ENCODE results near the gene TP53I13.
A peak's percentile ranks its signal among the peaks of the same experiment; 100 is the strongest.

TP53I13 gene

DNA sequence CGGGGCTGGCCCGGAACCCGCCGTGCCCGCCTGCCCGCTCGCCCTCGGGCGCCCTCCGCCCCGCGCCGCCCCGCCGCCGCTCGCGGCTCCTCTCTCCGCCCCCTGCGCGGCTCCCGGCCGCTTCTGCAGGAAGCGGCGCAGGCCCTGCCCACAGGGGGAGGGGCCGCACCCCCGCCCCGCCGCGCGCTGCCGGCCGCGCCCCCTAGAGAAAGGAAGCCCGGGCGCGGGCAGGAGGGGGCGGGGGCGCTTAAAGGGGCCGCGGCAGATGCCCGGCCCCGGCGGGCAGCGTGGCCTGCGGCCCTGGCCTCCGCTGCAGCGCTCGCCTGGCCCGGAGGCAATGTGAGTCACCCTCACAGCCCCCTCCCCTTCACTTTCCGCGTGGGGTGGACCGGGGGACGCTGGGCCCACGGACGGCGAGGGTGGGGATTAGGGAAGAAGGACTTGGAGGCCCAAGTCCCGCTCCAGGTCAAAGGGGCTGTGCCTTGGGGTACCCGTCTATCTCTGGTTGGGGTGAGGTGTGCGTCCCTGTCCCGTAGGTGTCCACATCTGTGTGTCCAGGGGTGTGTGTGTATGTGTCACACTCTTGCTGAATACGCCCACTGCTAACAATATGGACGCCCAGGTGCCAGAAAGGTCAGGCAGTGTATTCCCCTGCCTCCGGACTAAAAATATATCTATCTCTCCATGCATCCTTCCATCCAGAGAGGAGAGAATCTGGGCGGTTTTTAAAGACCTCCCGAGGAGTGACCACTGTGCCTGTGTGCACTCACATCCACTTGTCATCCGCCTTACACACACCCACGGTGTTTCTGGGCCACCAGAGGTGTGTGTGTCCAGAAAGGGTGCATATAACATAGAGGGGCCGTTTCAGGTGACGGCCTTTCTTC lies 21.3 kb downstream of the TP53I13 start, which contains the start of gene GIT1 (continued):
- no peak for TF ChIP-seq ZNF132 (tag by site-specific recombination; IDR thresholded peaks at IDR 0.05; ENCODE audit: borderline replicate concordance)
- TF ChIP-seq GLI2 (tag by site-specific recombination; IDR thresholded peaks at IDR 0.05; ENCODE audit: borderline replicate concordance, low read depth), result no peak
- no peak for TF ChIP-seq SCRT1 (tag by site-specific recombination; IDR thresholded peaks at IDR 0.05; ENCODE audit: borderline replicate concordance)
- TF ChIP-seq ZIC2 (tag by site-specific recombination; IDR thresholded peaks at IDR 0.05), result no peak
- TF ChIP-seq, protein P1, sequence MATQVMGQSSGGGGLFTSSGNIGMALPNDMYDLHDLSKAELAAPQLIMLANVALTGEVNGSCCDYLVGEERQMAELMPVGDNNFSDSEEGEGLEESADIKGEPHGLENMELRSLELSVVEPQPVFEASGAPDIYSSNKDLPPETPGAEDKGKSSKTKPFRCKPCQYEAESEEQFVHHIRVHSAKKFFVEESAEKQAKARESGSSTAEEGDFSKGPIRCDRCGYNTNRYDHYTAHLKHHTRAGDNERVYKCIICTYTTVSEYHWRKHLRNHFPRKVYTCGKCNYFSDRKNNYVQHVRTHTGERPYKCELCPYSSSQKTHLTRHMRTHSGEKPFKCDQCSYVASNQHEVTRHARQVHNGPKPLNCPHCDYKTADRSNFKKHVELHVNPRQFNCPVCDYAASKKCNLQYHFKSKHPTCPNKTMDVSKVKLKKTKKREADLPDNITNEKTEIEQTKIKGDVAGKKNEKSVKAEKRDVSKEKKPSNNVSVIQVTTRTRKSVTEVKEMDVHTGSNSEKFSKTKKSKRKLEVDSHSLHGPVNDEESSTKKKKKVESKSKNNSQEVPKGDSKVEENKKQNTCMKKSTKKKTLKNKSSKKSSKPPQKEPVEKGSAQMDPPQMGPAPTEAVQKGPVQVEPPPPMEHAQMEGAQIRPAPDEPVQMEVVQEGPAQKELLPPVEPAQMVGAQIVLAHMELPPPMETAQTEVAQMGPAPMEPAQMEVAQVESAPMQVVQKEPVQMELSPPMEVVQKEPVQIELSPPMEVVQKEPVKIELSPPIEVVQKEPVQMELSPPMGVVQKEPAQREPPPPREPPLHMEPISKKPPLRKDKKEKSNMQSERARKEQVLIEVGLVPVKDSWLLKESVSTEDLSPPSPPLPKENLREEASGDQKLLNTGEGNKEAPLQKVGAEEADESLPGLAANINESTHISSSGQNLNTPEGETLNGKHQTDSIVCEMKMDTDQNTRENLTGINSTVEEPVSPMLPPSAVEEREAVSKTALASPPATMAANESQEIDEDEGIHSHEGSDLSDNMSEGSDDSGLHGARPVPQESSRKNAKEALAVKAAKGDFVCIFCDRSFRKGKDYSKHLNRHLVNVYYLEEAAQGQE (tag by site-specific recombination; IDR thresholded peaks at IDR 0.05), result no peak; the same call in 1 of the 2 replicates
- TF ChIP-seq ZNF266 (tag by site-specific recombination; IDR thresholded peaks at IDR 0.05; ENCODE audit: low read depth), result no peak
- TF ChIP-seq ZNF596 (tag by site-specific recombination; IDR thresholded peaks at IDR 0.05), result peak; percentile 11; the same call in 1 of the 2 replicates
- TF ChIP-seq, protein P2, sequence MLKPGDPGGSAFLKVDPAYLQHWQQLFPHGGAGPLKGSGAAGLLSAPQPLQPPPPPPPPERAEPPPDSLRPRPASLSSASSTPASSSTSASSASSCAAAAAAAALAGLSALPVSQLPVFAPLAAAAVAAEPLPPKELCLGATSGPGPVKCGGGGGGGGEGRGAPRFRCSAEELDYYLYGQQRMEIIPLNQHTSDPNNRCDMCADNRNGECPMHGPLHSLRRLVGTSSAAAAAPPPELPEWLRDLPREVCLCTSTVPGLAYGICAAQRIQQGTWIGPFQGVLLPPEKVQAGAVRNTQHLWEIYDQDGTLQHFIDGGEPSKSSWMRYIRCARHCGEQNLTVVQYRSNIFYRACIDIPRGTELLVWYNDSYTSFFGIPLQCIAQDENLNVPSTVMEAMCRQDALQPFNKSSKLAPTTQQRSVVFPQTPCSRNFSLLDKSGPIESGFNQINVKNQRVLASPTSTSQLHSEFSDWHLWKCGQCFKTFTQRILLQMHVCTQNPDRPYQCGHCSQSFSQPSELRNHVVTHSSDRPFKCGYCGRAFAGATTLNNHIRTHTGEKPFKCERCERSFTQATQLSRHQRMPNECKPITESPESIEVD (tag by site-specific recombination; IDR thresholded peaks at IDR 0.05), result no peak
- TF ChIP-seq ZNF549 (tag by site-specific recombination; IDR thresholded peaks at IDR 0.05), result no peak
- TF ChIP-seq, protein P3, sequence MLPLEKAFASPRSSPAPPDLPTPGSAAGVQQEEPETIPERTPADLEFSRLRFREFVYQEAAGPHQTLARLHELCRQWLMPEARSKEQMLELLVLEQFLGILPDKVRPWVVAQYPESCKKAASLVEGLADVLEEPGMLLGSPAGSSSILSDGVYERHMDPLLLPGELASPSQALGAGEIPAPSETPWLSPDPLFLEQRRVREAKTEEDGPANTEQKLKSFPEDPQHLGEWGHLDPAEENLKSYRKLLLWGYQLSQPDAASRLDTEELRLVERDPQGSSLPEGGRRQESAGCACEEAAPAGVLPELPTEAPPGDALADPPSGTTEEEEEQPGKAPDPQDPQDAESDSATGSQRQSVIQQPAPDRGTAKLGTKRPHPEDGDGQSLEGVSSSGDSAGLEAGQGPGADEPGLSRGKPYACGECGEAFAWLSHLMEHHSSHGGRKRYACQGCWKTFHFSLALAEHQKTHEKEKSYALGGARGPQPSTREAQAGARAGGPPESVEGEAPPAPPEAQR (tag by site-specific recombination; IDR thresholded peaks at IDR 0.05), result no peak
- TF ChIP-seq KLF1 (tag by site-specific recombination; IDR thresholded peaks at IDR 0.05), result no peak
- no peak for TF ChIP-seq ZNF121 (tag by site-specific recombination; IDR thresholded peaks at IDR 0.05)
- TF ChIP-seq ZNF561 (tag by site-specific recombination; IDR thresholded peaks at IDR 0.05; ENCODE audit: borderline replicate concordance), result no peak
- TF ChIP-seq KLF9 (tag by site-specific recombination; IDR thresholded peaks at IDR 0.05; ENCODE audit: low read depth), result peak; percentile 44
- no peak for TF ChIP-seq ZNF302 (tag by site-specific recombination; IDR thresholded peaks at IDR 0.05; ENCODE audit: low read depth)
- TF ChIP-seq, protein P4, sequence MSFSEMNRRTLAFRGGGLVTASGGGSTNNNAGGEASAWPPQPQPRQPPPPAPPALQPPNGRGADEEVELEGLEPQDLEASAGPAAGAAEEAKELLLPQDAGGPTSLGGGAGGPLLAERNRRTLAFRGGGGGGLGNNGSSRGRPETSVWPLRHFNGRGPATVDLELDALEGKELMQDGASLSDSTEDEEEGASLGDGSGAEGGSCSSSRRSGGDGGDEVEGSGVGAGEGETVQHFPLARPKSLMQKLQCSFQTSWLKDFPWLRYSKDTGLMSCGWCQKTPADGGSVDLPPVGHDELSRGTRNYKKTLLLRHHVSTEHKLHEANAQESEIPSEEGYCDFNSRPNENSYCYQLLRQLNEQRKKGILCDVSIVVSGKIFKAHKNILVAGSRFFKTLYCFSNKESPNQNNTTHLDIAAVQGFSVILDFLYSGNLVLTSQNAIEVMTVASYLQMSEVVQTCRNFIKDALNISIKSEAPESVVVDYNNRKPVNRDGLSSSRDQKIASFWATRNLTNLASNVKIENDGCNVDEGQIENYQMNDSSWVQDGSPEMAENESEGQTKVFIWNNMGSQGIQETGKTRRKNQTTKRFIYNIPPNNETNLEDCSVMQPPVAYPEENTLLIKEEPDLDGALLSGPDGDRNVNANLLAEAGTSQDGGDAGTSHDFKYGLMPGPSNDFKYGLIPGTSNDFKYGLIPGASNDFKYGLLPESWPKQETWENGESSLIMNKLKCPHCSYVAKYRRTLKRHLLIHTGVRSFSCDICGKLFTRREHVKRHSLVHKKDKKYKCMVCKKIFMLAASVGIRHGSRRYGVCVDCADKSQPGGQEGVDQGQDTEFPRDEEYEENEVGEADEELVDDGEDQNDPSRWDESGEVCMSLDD (tag by site-specific recombination; IDR thresholded peaks at IDR 0.05), result peak; percentile 62; the same call in 1 of the 2 replicates
- TF ChIP-seq, protein P5, sequence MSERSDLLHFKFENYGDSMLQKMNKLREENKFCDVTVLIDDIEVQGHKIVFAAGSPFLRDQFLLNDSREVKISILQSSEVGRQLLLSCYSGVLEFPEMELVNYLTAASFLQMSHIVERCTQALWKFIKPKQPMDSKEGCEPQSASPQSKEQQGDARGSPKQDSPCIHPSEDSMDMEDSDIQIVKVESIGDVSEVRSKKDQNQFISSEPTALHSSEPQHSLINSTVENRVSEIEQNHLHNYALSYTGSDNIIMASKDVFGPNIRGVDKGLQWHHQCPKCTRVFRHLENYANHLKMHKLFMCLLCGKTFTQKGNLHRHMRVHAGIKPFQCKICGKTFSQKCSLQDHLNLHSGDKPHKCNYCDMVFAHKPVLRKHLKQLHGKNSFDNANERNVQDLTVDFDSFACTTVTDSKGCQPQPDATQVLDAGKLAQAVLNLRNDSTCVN (tag by site-specific recombination; optimal IDR thresholded peaks at IDR 0.05), result peak; percentile 49
- TF ChIP-seq BCL11B (tag by site-specific recombination; IDR thresholded peaks at IDR 0.05; ENCODE audit: low read depth), result peak; percentile 68
- no peak for TF ChIP-seq ZNF416 (tag by site-specific recombination; IDR thresholded peaks at IDR 0.05)
- TF ChIP-seq ZNF366 (tag by site-specific recombination; conservative IDR thresholded peaks at IDR 0.05), result peak; percentile 67
- TF ChIP-seq SP2 (tag by site-specific recombination; IDR thresholded peaks at IDR 0.05), result no peak
- TF ChIP-seq PRDM1 (tag by site-specific recombination; IDR thresholded peaks at IDR 0.05), result no peak
- no peak for TF ChIP-seq OVOL3 (tag by site-specific recombination; IDR thresholded peaks at IDR 0.05)
- TF ChIP-seq, protein P6, sequence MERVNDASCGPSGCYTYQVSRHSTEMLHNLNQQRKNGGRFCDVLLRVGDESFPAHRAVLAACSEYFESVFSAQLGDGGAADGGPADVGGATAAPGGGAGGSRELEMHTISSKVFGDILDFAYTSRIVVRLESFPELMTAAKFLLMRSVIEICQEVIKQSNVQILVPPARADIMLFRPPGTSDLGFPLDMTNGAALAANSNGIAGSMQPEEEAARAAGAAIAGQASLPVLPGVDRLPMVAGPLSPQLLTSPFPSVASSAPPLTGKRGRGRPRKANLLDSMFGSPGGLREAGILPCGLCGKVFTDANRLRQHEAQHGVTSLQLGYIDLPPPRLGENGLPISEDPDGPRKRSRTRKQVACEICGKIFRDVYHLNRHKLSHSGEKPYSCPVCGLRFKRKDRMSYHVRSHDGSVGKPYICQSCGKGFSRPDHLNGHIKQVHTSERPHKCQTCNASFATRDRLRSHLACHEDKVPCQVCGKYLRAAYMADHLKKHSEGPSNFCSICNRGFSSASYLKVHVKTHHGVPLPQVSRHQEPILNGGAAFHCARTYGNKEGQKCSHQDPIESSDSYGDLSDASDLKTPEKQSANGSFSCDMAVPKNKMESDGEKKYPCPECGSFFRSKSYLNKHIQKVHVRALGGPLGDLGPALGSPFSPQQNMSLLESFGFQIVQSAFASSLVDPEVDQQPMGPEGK (tag by site-specific recombination; IDR thresholded peaks at IDR 0.05), result peak; percentile 21
- TF ChIP-seq ZNF621 (tag by site-specific recombination; IDR thresholded peaks at IDR 0.05), result no peak
- no peak for TF ChIP-seq ZNF629 (tag by site-specific recombination; IDR thresholded peaks at IDR 0.05)

All from HEK293 (cell line).